Stimulated activated CD4-positive, alpha-beta T cell treated with anti-CD3 and anti-CD28 coated beads, Interleukin-4, amount 100 ng/mL, for 24 hours (primary cell): ENCODE results near the gene TMOD4.
"Not testable (repeated sequence)": the region's sequence is repeated elsewhere in the genome, so short reads cannot be mapped to it uniquely, and the experiment has no call there.

Experiments used
- DNase-seq: peaks from one replicate; pipeline ENCODE4 v3.0.0-alpha.2; 2020

The TMOD4 gene

GRCh38 chr1:151175863-151176262 lies at the start of gene TMOD4:
TMOD4 (minus strand) TSS chr1:151175981; CDS start chr1:151174875, 1,106 bp downstream.
- no peak for DNase-seq

GRCh38 chr1:151222130-151222529 lies 46.3 kb upstream of the TMOD4 start:
- no peak for DNase-seq

DNA sequence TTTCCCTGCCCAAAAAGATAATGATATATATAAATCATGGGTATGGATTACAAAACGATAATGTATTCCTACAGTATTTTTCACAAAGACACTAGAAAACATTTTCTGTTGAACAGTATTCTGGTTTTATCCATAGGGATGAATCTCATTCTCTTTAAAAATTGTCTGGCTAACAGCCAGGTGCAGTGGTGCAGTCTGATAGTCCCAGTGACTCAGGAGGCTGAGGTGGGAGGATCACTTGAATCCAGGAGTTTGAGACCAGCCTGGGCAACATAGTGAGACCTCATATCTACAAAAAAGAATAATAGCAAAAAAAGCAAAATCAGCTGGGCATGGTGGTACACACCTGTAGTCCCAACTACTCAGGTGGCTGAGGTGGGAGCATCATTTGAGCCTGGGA lies 45.8 kb upstream of the TMOD4 start:
- DNase-seq = no peak

DNA sequence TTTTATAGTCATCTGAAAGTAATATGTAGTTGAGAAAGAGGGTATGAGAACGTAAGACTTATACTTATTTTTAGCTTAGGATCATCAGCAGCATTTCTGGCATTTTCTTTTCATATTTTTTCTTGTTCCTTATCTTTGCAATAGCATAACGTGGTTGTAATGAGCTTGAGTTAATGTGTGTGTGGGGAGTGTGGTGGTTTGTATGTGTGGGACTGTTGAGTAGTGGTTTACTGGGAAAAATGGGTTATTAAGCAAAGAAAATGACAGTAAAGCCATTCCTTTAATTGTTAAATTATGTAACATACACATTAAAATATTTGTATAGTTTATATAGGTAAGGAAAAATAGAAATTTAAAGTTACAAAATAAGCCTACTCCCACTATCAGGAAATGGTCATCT lies 37.8 kb upstream of the TMOD4 start:
- no peak for DNase-seq

DNA sequence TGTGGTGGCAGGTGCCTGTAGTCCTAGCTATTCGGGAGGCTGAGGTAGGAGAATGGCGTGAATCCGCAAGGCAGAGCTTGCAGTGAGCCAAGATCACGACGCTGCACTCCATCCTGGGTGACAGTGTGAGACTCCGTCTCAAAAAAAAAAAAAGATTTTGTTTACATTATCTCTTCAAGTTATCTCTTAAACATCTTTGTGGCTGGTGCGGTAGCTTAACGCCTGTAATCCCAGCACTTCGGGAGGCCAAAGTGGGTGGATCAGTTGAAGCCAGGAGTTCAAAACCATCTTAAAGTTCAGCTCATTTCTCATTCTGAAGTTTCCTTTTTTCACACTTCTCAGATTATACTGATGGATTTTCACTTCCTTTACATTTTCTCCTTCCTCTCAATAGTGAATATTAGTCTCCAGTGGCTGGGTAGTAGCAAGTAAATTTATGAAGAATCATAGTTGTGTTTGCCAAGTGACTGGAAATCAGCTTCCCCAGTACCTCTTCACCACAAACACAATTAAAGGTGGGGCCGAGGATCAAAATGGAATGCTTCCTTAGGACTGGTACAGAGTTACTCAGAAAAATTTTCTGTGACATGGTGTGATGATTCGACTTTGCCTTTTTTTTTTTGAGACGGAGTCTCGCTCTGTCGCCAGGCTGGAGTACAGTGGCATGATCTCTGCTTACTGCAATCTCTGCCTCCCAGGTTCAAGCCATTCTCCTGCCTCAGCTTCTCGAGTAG lies 36.4 kb upstream of the TMOD4 start:
- no peak for DNase-seq

GRCh38 chr1:151210830-151211229 lies 35.0 kb upstream of the TMOD4 start:
- no peak for DNase-seq

DNA sequence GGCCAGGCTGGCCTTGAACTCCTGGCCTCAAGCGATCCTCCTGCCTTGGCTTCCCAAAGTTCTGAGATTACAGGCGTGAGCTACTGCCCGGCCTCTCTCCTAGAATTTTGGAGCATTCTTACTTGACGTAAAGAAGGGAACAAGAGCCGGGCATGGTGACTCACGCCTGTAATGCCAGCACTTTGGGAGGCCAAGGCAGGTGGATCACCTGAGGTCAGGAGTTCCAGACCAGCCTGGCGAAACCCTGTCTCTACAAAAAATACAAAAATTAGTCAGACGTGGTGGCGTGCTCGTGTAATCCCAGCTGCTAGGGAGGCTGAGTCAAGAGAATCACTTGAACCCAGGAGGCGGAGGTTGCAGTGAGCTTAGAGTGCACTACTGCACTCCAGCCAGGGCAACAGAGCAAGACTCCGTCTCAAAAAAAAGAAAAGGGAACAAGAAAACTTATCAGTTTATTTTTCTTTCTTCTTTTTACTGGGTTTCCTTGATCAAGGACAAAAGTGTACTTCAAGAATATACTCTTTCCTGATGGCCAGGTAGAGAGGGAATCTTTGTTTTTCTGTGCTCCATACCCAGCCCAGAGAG lies 29.7 kb upstream of the TMOD4 start:
- not testable (repeated sequence) for DNase-seq

GRCh38 chr1:151199873-151200581 lies 24.2 kb upstream of the TMOD4 start:
- peak; percentile 28 for DNase-seq

- peak; percentile 99 for DNase-seq
Observed at GRCh38 chr1:151198254-151199127, 22.7 kb upstream of the TMOD4 start, which contains the start of gene PIP5K1A. PIP5K1A (plus strand) TSS chr1:151198552; CDS start chr1:151198997, 445 bp downstream.

DNA sequence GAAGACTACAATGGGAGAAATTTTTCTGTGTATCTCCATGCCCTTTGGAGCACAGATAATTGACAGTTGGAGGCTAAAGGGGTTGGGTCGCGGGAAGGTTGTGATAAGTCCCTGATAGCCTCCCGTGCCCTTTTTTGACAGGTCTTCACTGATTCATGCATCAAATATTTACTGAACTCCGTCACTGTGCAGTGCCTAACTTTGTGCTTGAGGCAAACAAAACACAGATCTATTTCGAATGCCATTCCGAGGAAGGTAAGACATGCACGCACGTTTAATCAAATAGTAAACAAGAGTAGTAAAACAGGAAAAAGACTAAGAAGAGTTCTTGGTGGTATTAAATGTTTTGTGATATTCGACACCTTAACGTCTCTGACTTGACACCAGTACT lies 22.1 kb upstream of the TMOD4 start:
- DNase-seq = no peak

- DNase-seq = peak; percentile 65
Observed at GRCh38 chr1:151196292-151196800, 20.6 kb upstream of the TMOD4 start.

GRCh38 chr1:151194894-151195594 lies 19.3 kb upstream of the TMOD4 start:
- DNase-seq = peak; percentile 13

DNA sequence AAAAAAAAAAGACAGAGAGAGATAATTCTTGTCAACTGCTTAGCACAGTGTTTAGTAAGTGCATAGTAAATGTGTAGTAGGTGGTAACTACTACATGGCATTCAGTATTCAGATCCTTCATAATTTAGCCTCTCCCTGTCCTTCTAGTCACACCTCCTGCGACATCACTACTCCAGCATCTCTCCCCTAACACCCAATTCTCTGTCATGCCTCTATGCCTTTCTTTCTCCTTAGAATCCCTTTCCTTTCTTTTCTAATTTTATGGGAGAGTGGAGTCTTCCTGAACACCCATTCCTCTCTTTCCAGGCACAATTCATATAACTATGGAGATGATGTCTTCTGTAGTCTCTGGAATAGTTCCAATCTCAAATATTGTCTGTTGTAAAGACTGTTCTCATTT lies 18.1 kb upstream of the TMOD4 start:
- DNase-seq = no peak

GRCh38 chr1:151193304-151193703 lies 17.5 kb upstream of the TMOD4 start:
- no peak for DNase-seq

DNA sequence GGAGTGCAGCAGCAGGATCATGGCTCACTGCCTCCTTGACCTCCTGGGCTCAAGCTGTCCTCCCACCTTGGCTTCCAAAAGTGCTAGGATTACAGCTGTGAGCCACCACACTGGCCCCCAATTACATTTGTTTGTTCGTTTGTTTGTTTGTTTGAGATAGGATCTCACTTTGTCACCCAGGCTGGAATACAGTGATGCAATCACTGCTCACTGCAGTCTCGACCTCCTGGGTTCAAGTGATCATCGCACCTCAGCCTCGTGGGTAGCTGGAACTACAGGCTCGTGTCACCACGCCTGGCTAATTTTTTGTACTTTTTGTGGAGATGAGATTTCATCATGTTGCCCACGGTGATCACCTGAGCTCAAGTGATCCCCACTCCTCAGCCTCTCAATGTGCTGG lies 16.3 kb upstream of the TMOD4 start:
- DNase-seq = no peak

- peak; percentile 88 for DNase-seq
Observed at GRCh38 chr1:151189637-151190445, 14.1 kb upstream of the TMOD4 start, which contains the start of gene VPS72. VPS72 (minus strand) TSS chr1:151190197; CDS start chr1:151190121, 76 bp downstream.

DNA sequence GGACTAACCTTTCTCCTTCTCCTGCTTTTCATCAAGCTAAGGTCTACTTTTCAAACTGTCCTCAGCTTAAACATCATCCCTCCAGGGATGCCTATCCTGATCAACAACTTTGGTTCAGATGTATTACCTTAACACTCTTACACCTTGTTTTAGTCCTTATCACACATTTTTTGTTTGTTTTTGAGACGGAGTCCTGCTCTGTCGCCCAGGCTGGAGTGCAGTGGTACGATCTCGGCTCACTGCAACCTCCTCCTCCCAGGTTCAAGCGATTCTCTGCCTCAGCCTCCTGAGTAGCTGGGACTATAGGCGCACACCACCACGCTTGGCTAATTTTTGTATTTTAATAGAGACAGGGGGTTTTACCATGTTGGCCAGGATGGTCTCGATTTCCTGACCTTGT lies 12.9 kb upstream of the TMOD4 start:
- not testable (repeated sequence) for DNase-seq

GRCh38 chr1:151187205-151187604 lies 11.4 kb upstream of the TMOD4 start:
- DNase-seq = no peak

DNA sequence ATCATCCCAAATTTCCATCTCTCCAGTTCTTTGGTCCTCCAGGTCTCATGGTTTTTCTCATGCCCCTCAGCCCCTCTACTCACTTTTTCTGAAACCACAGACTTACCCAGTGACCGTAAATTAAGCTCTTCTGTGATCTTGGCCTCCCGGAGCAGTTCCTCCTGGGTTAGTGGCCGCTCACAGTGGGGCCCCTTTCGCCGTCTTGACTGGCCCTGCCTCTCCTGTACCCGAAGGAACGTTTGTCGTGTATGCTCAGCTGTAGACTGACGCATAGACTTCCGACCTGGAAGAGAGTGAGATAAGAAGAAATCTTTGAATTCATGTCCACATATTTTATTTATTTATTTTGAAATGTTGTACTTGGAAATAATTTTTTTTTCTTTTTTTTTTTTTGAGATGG lies 8.4 kb upstream of the TMOD4 start:
- DNase-seq = no peak

GRCh38 chr1:151176514-151177045 lies 799 bp upstream of the TMOD4 start:
- DNase-seq = no peak
